ENCODE measurements around the gene CORIN.
"Not testable (repeated sequence)": the region's sequence is repeated elsewhere in the genome, so short reads cannot be mapped to it uniquely, and the experiment has no call there.

CORIN gene

DNA sequence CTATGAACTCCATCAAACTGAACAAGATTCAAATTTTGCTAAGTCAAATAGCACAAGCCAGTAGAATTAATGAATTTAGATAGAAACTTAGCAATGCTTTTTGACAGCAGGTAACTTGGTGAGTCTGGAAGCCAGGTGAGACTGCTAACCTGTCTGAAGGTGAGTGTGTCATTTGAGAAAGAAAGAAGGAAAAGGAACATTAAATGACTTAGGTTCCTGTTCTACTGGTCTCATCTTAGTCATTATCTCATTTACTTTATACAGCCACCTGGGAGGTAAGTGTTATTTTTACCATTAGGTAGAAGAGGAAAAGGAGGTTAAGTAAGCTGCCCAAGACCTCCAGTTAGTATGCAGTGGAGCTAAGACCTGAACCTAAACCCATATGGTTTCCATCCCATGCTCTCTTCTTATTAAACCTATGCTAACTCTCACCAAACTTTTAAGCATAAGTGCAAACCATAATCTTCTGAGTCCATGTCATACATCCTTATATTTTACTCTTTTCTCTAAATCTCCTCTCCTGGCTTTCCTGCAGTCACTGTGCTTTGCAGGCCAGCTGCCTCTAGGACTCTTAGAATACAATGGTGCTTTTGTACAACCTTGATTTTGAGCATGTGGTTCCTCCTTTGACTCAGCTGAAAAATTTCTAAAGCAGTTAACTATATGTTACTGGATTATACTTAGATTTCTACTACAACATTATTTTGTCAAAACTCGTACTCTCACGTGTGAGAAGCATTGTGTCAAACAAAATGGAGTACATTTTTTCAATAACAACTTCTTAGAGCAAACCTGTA lies 284.3 kb downstream of the CORIN start:
- no peak for DNase-seq

DNA sequence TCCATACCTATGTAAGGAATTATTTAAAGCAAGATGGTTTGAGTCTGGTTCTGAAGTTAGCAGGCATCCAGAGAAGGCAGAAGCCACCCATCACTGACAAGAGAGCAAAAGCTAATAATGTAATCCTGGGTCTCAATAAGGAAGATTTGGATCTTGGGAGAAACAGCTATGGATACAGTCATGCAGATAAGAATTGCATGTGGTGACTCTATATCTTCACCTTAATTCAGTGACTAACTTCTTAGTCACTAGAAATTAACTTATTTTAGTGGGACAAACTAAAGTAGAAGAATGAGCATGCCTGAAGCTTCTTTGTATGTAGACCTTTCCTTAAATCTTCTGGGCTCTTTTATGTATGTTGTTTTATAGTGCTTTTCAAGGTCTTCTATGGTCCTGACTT lies 286.2 kb downstream of the CORIN start:
- DNase-seq = no peak

DNA sequence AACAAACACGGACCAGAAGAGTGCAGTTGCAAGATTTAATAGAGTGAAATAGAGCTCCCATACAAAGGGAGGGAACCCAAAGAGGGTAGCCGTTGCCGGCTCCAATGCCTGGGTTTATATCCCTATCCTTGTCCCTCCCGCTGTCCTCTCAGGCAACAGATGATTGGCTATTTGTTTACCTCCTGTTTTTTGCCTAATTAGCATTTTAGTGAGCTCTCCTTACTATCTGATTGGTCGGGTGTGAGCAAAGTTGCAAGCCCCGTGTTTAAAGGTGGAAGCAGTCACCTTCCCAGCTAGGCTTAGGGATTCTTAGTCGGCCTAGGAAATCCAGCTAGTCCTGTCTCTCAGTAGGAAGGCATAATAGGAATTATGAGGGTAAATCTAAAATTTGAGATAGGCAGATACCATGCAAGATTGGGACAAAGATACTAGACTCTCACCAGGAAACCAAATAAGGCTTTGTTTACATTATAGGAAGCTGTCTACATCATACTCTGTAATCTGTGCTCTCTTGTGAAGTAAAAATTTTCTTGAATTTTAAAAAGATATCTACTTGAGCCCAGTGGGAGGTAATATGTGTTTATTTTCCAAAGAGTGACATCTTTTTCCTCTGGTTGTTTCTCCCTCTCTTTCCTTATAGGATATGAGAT lies 286.8 kb downstream of the CORIN start:
- DNase-seq = no peak

DNA sequence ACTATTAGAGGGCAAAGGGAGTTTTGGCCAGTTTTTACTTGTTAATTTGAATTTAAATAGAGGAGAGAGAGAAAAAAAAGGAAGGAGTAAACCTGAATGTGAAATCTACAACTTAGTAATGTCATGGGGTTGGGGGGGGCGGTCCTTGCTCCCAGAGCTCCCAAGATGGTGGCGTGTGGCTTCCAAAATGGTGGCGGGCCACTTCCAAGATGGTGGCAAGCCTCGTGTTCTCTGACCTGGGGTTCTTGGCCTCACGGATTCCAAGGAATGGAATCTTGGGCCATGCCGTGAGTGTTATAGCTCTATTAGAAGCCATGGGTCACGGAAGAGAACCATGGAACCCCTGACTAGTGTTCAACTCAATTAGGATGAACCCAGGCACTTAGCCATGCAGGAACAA lies 287.5 kb downstream of the CORIN start:
- DNase-seq = not testable (repeated sequence)
